Ishikawa (cell line): ENCODE data around the gene CDKN3.

Source experiments
- CEBPB ChIP-seq: IDR thresholded peaks from 2 replicates; pipeline ENCODE4 v1.6.1; 2012
- CREB1 ChIP-seq: IDR thresholded peaks from 2 replicates; pipeline ENCODE4 v1.6.1; 2012; ENCODE audit warnings: low read depth
- EGR1 ChIP-seq: IDR thresholded peaks from 2 replicates; pipeline ENCODE4 v1.6.1; 2012
- FOXM1 ChIP-seq: IDR thresholded peaks from 2 replicates; pipeline ENCODE4 v1.6.1; 2012; ENCODE audit warnings: low read depth, borderline replicate concordance
- RAD21 ChIP-seq: IDR thresholded peaks from 2 replicates; pipeline ENCODE4 v1.6.1; 2012; ENCODE audit warnings: low read depth
- TAF1 ChIP-seq: IDR thresholded peaks from 2 replicates; pipeline ENCODE4 v1.6.1; 2012; ENCODE audit warnings: low read depth, mild to moderate bottlenecking
- TCF12 ChIP-seq: IDR thresholded peaks from 2 replicates; pipeline ENCODE4 v1.6.1; 2012; ENCODE audit warnings: low read depth
- TEAD4 ChIP-seq: IDR thresholded peaks from 2 replicates; pipeline ENCODE4 v1.6.1; 2012
- YY1 ChIP-seq: IDR thresholded peaks from 2 replicates; pipeline ENCODE4 v1.6.1; 2012; ENCODE audit warnings: low read depth
- TF ChIP-seq, protein P1 (sequence below): IDR thresholded peaks from 2 replicates; pipeline ENCODE4 v1.6.1; 2012

DNA sequence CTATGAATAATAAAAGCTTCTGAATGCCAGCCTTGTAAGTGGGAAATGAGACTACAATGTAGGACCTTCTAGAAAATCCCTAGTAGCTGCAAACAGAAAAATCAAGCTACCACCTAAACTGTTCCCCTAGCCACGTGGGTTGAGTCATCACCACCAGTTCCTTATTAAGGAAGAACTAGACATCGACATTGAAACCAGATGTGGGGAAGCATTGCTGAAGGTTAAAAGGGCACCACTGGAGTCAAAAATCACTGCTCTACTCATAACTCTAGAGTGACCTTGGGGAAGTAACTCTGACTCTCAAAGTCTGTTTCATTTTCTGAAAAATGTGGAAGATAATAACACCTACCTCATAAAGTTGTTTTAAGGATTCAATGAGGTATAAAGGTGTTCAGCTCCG is 53.7 kb downstream of the CDKN3 start:
- TF ChIP-seq TAF1 = no peak
- TF ChIP-seq TCF12 = no peak
- no peak for TF ChIP-seq CEBPB
- TF ChIP-seq RAD21 = no peak
- TF ChIP-seq FOXM1 = no peak
- no peak for TF ChIP-seq EGR1
- TF ChIP-seq, protein P1, sequence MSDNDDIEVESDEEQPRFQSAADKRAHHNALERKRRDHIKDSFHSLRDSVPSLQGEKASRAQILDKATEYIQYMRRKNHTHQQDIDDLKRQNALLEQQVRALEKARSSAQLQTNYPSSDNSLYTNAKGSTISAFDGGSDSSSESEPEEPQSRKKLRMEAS = no peak
- TF ChIP-seq YY1 = no peak
- no peak for TF ChIP-seq TEAD4
- no peak for TF ChIP-seq CREB1
